ENCODE results near the gene PAQR8. TPM values are rescaled to one million over a fixed set of nuclear protein-coding genes. Genes with fewer than 3 reads are reported as not detected.

The PAQR8 gene
- total RNA-seq, 1 donor from 2014 or later: 1.5 TPM

DNA sequence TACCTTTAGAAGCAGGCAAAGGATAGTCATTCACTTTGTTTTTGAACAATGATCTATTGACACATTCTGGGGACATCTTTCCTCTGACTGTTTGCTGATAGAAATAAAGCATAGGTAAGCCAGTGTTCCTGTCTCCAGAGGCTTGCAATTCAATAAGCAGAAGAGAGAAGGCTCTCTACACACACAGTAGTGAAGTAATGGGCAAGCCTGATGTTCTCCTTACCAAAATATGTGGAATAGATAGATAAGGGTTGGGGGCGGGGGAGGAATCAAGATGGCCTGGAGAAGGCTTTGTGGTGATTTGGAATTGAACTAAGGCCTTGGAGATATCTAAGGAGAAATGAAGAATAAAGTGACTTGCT is 27.3 kb downstream of the PAQR8 start:
- Histone ChIP-seq H3K36me3 (ENCODE audit: insufficient read depth, low read length) (no peaks in the 10 kb centered on the region), H3K4me2 (ENCODE audit: low read length) (peak overlapping the region; percentile 68), H3K4me1 (ENCODE audit: insufficient read depth, low read length) (peaks cover 27% of the 10 kb centered on the region), H3K79me2 (ENCODE audit: insufficient read depth, low read length) (no peaks in the 10 kb centered on the region), H3K27me3 (ENCODE audit: insufficient read depth, low read length) (no peaks in the 10 kb centered on the region), H3K9me3 (ENCODE audit: insufficient read depth, low read depth, low read length) (no peaks in the 10 kb centered on the region), H2AFZ (ENCODE audit: low read depth, low read length) (no peak overlapping the region), H3K9ac (ENCODE audit: low read length) (no peak overlapping the region), H4K20me1 (ENCODE audit: insufficient read depth, low read length) (peaks cover 3% of the 10 kb centered on the region), H3K27ac (ENCODE audit: low read depth, low read length) (no peak overlapping the region), H3K4me3 (ENCODE audit: insufficient read depth, low read depth, low read length) (no peak overlapping the region)
- H3K27me3 Mint-ChIP-seq (ENCODE audit: low read depth, unreplicated experiment): no peaks in the 10 kb centered on the region
- DNase-seq (ENCODE audit: low read depth): no peak
- FAIRE-seq: no peak
- peaks cover 23% of the 10 kb centered on the region for H3K4me1 Mint-ChIP-seq (ENCODE audit: low read depth, unreplicated experiment)
- no peak overlapping the region for H3K4me3 Mint-ChIP-seq (ENCODE audit: unreplicated experiment)
- TF ChIP-seq, protein P1, sequence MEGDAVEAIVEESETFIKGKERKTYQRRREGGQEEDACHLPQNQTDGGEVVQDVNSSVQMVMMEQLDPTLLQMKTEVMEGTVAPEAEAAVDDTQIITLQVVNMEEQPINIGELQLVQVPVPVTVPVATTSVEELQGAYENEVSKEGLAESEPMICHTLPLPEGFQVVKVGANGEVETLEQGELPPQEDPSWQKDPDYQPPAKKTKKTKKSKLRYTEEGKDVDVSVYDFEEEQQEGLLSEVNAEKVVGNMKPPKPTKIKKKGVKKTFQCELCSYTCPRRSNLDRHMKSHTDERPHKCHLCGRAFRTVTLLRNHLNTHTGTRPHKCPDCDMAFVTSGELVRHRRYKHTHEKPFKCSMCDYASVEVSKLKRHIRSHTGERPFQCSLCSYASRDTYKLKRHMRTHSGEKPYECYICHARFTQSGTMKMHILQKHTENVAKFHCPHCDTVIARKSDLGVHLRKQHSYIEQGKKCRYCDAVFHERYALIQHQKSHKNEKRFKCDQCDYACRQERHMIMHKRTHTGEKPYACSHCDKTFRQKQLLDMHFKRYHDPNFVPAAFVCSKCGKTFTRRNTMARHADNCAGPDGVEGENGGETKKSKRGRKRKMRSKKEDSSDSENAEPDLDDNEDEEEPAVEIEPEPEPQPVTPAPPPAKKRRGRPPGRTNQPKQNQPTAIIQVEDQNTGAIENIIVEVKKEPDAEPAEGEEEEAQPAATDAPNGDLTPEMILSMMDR (IDR thresholded peaks at IDR 0.05; ENCODE audit: insufficient read depth, low read depth, low read length): no peak
- TF ChIP-seq EZH2 (IDR thresholded peaks at IDR 0.05; ENCODE audit: insufficient read depth, low read length): no peak
- peaks cover 2% of the 10 kb centered on the region for H3K9me3 Mint-ChIP-seq (ENCODE audit: unreplicated experiment)
- H3K27ac Mint-ChIP-seq (ENCODE audit: unreplicated experiment): no peak overlapping the region
- H3K36me3 Mint-ChIP-seq (ENCODE audit: low read depth, unreplicated experiment): no peaks in the 10 kb centered on the region

DNA sequence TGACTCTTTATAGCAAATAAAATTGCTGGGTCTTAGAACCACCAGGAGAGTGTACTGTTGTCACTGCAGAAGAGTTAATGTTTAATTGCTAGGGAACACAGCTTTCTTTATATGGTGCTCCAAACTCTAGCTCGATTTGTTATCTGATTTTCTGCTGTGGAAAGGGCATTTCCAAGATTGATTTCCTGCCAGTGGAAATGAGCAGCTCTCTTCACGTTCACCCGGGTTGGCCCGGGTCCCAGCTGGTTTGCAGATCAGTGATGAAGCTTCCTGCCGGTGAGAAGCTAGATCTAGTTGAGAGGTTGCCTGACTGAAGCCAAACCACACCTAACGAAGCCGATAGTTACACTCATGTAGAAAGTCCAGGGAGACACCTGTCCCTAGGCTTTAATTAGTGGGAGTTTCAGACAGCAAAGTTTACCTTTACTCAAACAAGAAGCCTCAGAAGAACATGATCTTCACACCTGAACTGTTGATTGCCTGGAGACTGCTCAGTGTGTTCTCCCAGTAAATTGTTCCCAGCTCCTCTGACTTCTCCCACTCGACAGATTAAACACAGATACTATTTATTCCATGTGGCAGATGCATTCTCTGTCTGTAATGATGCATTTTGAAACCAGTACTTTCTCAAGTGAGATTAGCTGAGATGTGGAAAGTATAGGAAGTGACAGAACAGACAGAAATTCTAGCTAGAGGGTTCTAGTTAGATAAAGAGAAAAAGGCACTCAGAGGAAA is 27.8 kb downstream of the PAQR8 start:
- peaks cover 27% of the 10 kb centered on the region for H3K4me1 ChIP-seq (ENCODE audit: insufficient read depth, low read length)
- peak overlapping the region; percentile 4 for H3K9ac ChIP-seq (ENCODE audit: low read length)
- peaks cover 3% of the 10 kb centered on the region for H4K20me1 ChIP-seq (ENCODE audit: insufficient read depth, low read length)
- no peaks in the 10 kb centered on the region for H3K27me3 Mint-ChIP-seq (ENCODE audit: low read depth, unreplicated experiment)
- H3K27ac ChIP-seq (ENCODE audit: low read depth, low read length): no peak overlapping the region
- TF ChIP-seq EZH2 (IDR thresholded peaks at IDR 0.05; ENCODE audit: insufficient read depth, low read length): no peak
- TF ChIP-seq, protein P1 (IDR thresholded peaks at IDR 0.05; ENCODE audit: insufficient read depth, low read depth, low read length): no peak
- H3K27me3 ChIP-seq (ENCODE audit: insufficient read depth, low read length): no peaks in the 10 kb centered on the region
- peaks cover 23% of the 10 kb centered on the region for H3K4me1 Mint-ChIP-seq (ENCODE audit: low read depth, unreplicated experiment)
- DNase-seq (ENCODE audit: low read depth) (peak; percentile 60), FAIRE-seq (no peak)
- H3K27ac Mint-ChIP-seq (ENCODE audit: unreplicated experiment): peak overlapping the region; percentile 69
- no peaks in the 10 kb centered on the region for H3K79me2 ChIP-seq (ENCODE audit: insufficient read depth, low read length)
- H3K9me3 ChIP-seq (ENCODE audit: insufficient read depth, low read depth, low read length): no peaks in the 10 kb centered on the region
- H3K9me3 Mint-ChIP-seq (ENCODE audit: unreplicated experiment): peaks cover 2% of the 10 kb centered on the region
- H3K4me3 Mint-ChIP-seq (ENCODE audit: unreplicated experiment): no peak overlapping the region
- H3K36me3 Mint-ChIP-seq (ENCODE audit: low read depth, unreplicated experiment): no peaks in the 10 kb centered on the region
- no peaks in the 10 kb centered on the region for H3K36me3 ChIP-seq (ENCODE audit: insufficient read depth, low read length)
- peak overlapping the region; percentile 68 for H3K4me2 ChIP-seq (ENCODE audit: low read length)
- H2AFZ ChIP-seq (ENCODE audit: low read depth, low read length): no peak overlapping the region
- peak overlapping the region; percentile 5 for H3K4me3 ChIP-seq (ENCODE audit: insufficient read depth, low read depth, low read length)

DNA sequence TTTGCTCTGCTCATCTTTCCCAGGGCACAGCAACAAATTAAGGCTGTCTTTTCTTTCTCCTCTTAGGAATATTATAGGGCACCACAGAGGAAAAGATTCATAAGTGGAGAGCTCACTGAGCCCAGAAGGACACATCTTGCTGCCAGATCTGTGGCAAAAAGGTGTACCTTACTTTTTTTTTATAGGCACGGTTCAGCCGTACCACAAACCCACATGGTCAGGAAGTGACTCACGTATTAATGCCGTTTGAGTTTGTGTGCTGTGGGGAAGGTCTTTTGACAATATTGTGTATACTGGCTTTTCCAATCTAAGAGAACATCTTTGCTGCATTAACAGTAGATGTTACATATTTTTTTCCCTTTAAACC is 28.4 kb downstream of the PAQR8 start:
- Histone ChIP-seq H3K4me2 (ENCODE audit: low read length) (peak overlapping the region; percentile 68), H3K9ac (ENCODE audit: low read length) (peak overlapping the region; percentile 4), H3K4me1 (ENCODE audit: insufficient read depth, low read length) (peaks cover 27% of the 10 kb centered on the region), H3K4me3 (ENCODE audit: insufficient read depth, low read depth, low read length) (peak overlapping the region; percentile 5), H3K79me2 (ENCODE audit: insufficient read depth, low read length) (no peaks in the 10 kb centered on the region), H3K27ac (ENCODE audit: low read depth, low read length) (no peak overlapping the region), H3K36me3 (ENCODE audit: insufficient read depth, low read length) (no peaks in the 10 kb centered on the region), H4K20me1 (ENCODE audit: insufficient read depth, low read length) (peaks cover 3% of the 10 kb centered on the region), H3K27me3 (ENCODE audit: insufficient read depth, low read length) (no peaks in the 10 kb centered on the region), H2AFZ (ENCODE audit: low read depth, low read length) (no peak overlapping the region), H3K9me3 (ENCODE audit: insufficient read depth, low read depth, low read length) (no peaks in the 10 kb centered on the region)
- H3K27ac Mint-ChIP-seq (ENCODE audit: unreplicated experiment): no peak overlapping the region
- no peaks in the 10 kb centered on the region for H3K36me3 Mint-ChIP-seq (ENCODE audit: low read depth, unreplicated experiment)
- H3K9me3 Mint-ChIP-seq (ENCODE audit: unreplicated experiment): peaks cover 2% of the 10 kb centered on the region
- peaks cover 23% of the 10 kb centered on the region for H3K4me1 Mint-ChIP-seq (ENCODE audit: low read depth, unreplicated experiment)
- DNase-seq (ENCODE audit: low read depth): peak; percentile 73
- TF ChIP-seq EZH2 (IDR thresholded peaks at IDR 0.05; ENCODE audit: insufficient read depth, low read length): no peak
- TF ChIP-seq, protein P1 (IDR thresholded peaks at IDR 0.05; ENCODE audit: insufficient read depth, low read depth, low read length): no peak
- no peak overlapping the region for H3K4me3 Mint-ChIP-seq (ENCODE audit: unreplicated experiment)
- FAIRE-seq: peak; percentile 29
- no peaks in the 10 kb centered on the region for H3K27me3 Mint-ChIP-seq (ENCODE audit: low read depth, unreplicated experiment)
